H1 (cell line): Measurements from ENCODE around the gene TMEM145. TPM values are rescaled to one million over a fixed set of nuclear protein-coding genes. Genes with fewer than 3 reads are reported as not detected.

Source experiments
- BRCA1 ChIP-seq: IDR thresholded peaks from 2 replicates; pipeline ENCODE4 v1.6.1; 2012; ENCODE audit warnings: low read depth, low read length, improper control_type of control experiment
- CBX5 ChIP-seq: fragments of 300-800, 300-1000 bp; sonication (generic); IDR thresholded peaks from 2 replicates; pipeline ENCODE4 v1.7.1; 2016; ENCODE audit warnings: antibody characterized with exemption, low read length, low read depth
- CHD1 ChIP-seq: IDR thresholded peaks from 2 replicates; pipeline ENCODE4 v1.6.1; 2012; ENCODE audit warnings: low read depth, low read length, improper control_type of control experiment
- GABPA ChIP-seq: IDR thresholded peaks from 2 replicates; pipeline ENCODE4 v1.6.1; 2011; ENCODE audit warnings: mild to moderate bottlenecking, low read length, moderate library complexity, borderline replicate concordance; ENCODE audit not compliant: insufficient read depth
- SIX5 ChIP-seq: IDR thresholded peaks from 2 replicates; pipeline ENCODE4 v1.6.1; 2011; ENCODE audit warnings: mild to moderate bottlenecking, low read depth, low read length
- polyA plus RNA-seq, 7 experiments: library from polyadenylated mRNA; depleted of rRNA in 3 of 7; stranded (reverse) in 5 of 7; unstranded in 2 of 7; fragments of >200 nt in 5 of 7; fragments of 200-250 nt in 2 of 7; gene quantifications; 1 replicate in 5 of 7; 2 replicates in 1 of 7; 4 replicates in 1 of 7; pipeline versions ENCODE4 v1.2.1 to v1.2.3, GENCODE V29; 2011 to 2013; ENCODE audit warnings: missing spikeins in 2 of 7, mixed read lengths in 2 of 7
- total RNA-seq: library from RNA; stranded (reverse); fragmentation: NEBNext Ultra II Directional; extraction: Animal tissue kit (Norgen Biotek cat#: 25700); gene quantifications from 2 replicates; pipeline ENCODE4 v1.2.1, GENCODE V29; 2021

Gene TMEM145
- total and polyA plus RNA-seq, 2 of the 8 experiments (the other 6 are each of a cell fraction or from before 2014, with no cell fraction given), result 2.3 to 4.7 TPM

DNA sequence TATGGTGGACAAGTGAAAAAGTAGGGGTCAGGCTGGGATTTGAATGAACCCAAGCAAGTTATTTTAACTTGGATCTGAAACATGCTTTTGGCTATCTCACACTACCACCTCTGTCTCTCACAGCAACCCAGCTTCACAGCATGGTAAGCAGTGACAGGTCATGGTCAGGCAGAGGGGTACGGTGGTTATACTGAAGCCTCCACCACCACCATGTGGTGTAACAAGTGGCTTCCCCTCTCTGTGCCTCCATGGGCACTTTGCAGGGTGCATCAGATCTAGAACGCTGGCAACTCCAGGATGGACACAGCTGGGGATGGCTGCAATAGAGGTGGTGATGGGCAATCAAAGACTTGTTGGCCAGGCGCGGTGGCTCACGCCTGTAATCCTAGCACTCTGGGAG is 739 bp upstream of the TMEM145 start (continued):
- TF ChIP-seq GABPA (no peak), SIX5 (no peak), BRCA1 (no peak), CBX5 (no peak), CHD1 (no peak)
